ENCODE results near the gene PUSL1. TPM values are rescaled to one million over a fixed set of nuclear protein-coding genes. Genes with fewer than 3 reads are reported as not detected.

Gene PUSL1
- total and polyA plus RNA-seq, 2 of the 13 experiments (the other 11 are each of a cell fraction or from before 2014, with no cell fraction given) = 8.3 to 22.2 TPM

- TF ChIP-seq ZNF224 (CRISPR knock-in tag; IDR thresholded peaks at IDR 0.05) = no peak
- no peak for TF ChIP-seq ZBTB37 (CRISPR knock-in tag; IDR thresholded peaks at IDR 0.05)
- TF ChIP-seq HDAC2 (CRISPR knock-in tag; IDR thresholded peaks at IDR 0.05) = no peak
- no peak for TF ChIP-seq PHF20 (CRISPR knock-in tag; IDR thresholded peaks at IDR 0.05)
- TF ChIP-seq KDM5B (CRISPR knock-in tag; IDR thresholded peaks at IDR 0.05; ENCODE audit: borderline replicate concordance) = 0 out of 2 replicates have a peak, but pooled peaks have one; percentile 12
- TF ChIP-seq ZNF367 (CRISPR knock-in tag; IDR thresholded peaks at IDR 0.05; ENCODE audit: borderline replicate concordance) = no peak
- no peak for TF ChIP-seq LCORL (IDR thresholded peaks at IDR 0.05)
- peak; percentile 81; the same call in 1 of the 2 replicates for TF ChIP-seq LCORL (CRISPR knock-in tag; IDR thresholded peaks at IDR 0.05)
- TF ChIP-seq MED8 (CRISPR knock-in tag; IDR thresholded peaks at IDR 0.05; ENCODE audit: insufficient replicate concordance) = peak; percentile 58
- no peak for TF ChIP-seq THYN1 (CRISPR knock-in tag; IDR thresholded peaks at IDR 0.05; ENCODE audit: borderline replicate concordance, low read depth)
- no peak for TF ChIP-seq ZBTB33 (CRISPR knock-in tag; IDR thresholded peaks at IDR 0.05)
- no peak for TF ChIP-seq GTF2F1 (IDR thresholded peaks at IDR 0.05; ENCODE audit: low read length)
- peak in 1 of 2 experiments; percentile 44; a peak in 1 of 4 replicates for TF ChIP-seq KLF16 (CRISPR knock-in tag; IDR thresholded peaks at IDR 0.05)
- no peak for TF ChIP-seq MAFF (IDR thresholded peaks at IDR 0.05; ENCODE audit: low read depth, low read length)
- peak; percentile 66 for TF ChIP-seq ZFP91 (CRISPR knock-in tag; IDR thresholded peaks at IDR 0.05; ENCODE audit: borderline replicate concordance)
- peak; percentile 72 for TF ChIP-seq USF2 (IDR thresholded peaks at IDR 0.05; ENCODE audit: low read depth, low read length)
- peak; percentile 75; the same call in 1 of the 2 replicates for TF ChIP-seq USF2 (CRISPR knock-in tag; IDR thresholded peaks at IDR 0.05; ENCODE audit: borderline replicate concordance)
These were observed 50.3 kb downstream of the PUSL1 start, which contains the start of gene MXRA8 (continued) for GRCh38 chr1:1358433-1359271.

Measured in HepG2 (cell line).